Activated naive CD8-positive, alpha-beta T cell treated with anti-CD3 and anti-CD28 coated beads, Interleukin-2, amount 10 ng/mL, durations not matched to agents 7 days and 5 days (primary cell): Measurements from ENCODE around the gene NDUFB6. TPM values are rescaled to one million over a fixed set of nuclear protein-coding genes. Genes with fewer than 3 reads are reported as not detected.
"Not testable (repeated sequence)": the region's sequence is repeated elsewhere in the genome, so short reads cannot be mapped to it uniquely, and the experiment has no call there.

Experiments used
- ATAC-seq: fragments of 150-1000 bp; cut with Tn5 transposase; one replicate; pipeline ENCODE4 v1.10.0; 2021; ENCODE audit warnings: low read depth, moderate library complexity
- POLR2A ChIA-PET: fragments of 350-600 bp; sonication (Branson Sonifier 250); formaldehyde crosslinking; loops from one replicate; lab custom pipeline; 2021; ENCODE audit warnings: antibody characterized with exemption; lab: Charles Lee
- DNase-seq: peaks from one replicate; pipeline ENCODE4 v3.0.0; 2021
- H3K27ac Mint-ChIP-seq: one replicate; pipeline ENCODE4 v1.8.0; 2022; ENCODE audit warnings: mild to moderate bottlenecking, mixed read lengths
- H3K27me3 Mint-ChIP-seq: one replicate; pipeline ENCODE4 v1.8.0; 2022; ENCODE audit warnings: mild to moderate bottlenecking, moderate library complexity, mixed read lengths
- H3K36me3 Mint-ChIP-seq: one replicate; pipeline ENCODE4 v1.8.0; 2021; ENCODE audit warnings: mild to moderate bottlenecking, mixed read lengths
- H3K4me1 Mint-ChIP-seq: one replicate; pipeline ENCODE4 v1.8.0; 2021; ENCODE audit warnings: mixed read lengths
- H3K4me3 Mint-ChIP-seq: one replicate; pipeline ENCODE4 v1.8.0; 2022; ENCODE audit warnings: mild to moderate bottlenecking, moderate library complexity, mixed read lengths
- H3K9me3 Mint-ChIP-seq: one replicate; pipeline ENCODE4 v1.8.0; 2021; ENCODE audit warnings: mixed read lengths
- total RNA-seq, 2 experiments: library from RNA; stranded (reverse); gene quantifications; one replicate each; pipeline ENCODE4 v1.2.3, GENCODE V29; 2021

Gene NDUFB6
- total RNA-seq, 2 experiments from 2014 or later: 40.1 to 41.5 TPM

DNA sequence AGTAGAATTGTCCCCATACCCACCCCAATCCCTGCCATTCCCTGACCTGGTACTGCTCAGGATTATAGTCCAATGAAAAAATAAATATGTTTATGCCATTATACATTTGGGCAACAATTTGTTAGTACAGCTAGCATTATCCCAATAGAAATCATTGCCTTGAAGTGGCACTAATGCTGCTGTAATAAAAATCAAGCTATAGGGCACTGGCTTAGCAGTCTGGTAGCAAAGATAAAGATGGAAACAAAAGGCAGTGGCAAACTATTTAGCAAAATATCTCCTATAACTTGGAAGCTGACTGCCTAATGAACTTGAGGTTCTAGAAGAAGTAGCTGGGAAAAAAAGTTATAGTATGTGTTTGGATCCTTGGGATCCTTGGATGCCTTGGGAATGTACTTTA lies 18.4 kb downstream of the NDUFB6 start:
- H3K27ac Mint-ChIP-seq: no peak overlapping the region
- no peak for DNase-seq
- H3K4me1 Mint-ChIP-seq: peaks cover 21% of the 10 kb centered on the region
- H3K36me3 Mint-ChIP-seq: peaks cover 18% of the 10 kb centered on the region
- H3K4me3 Mint-ChIP-seq: no peak overlapping the region
- no peaks in the 10 kb centered on the region for H3K27me3 Mint-ChIP-seq
- POLR2A ChIA-PET: no interaction called here
- H3K9me3 Mint-ChIP-seq: no peaks in the 10 kb centered on the region
- no peak for ATAC-seq

DNA sequence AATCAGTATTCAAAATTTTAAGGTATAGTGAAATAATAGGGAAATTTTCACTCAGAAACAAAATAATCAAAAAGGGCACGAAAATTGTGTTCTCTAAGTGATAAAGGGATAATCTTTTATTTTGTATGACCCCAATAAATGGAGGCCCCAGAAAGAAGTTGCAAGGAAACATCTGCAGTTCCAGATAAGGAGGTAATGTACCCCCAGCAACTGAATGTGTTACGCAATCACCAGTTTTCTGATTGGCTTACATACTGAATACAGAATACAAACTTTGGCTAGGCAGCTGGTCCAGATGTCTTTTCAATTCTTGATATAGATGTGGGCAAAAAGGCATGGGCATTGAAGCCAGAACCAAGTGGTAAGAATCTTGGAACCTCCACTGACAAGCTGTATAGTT lies 18.9 kb downstream of the NDUFB6 start:
- no peak overlapping the region for H3K4me3 Mint-ChIP-seq
- H3K27me3 Mint-ChIP-seq: no peaks in the 10 kb centered on the region
- POLR2A ChIA-PET: no interaction called here
- no peak for DNase-seq
- no peak for ATAC-seq
- H3K27ac Mint-ChIP-seq: no peak overlapping the region
- peaks cover 15% of the 10 kb centered on the region for H3K36me3 Mint-ChIP-seq
- H3K4me1 Mint-ChIP-seq: peaks cover 21% of the 10 kb centered on the region
- no peaks in the 10 kb centered on the region for H3K9me3 Mint-ChIP-seq

DNA sequence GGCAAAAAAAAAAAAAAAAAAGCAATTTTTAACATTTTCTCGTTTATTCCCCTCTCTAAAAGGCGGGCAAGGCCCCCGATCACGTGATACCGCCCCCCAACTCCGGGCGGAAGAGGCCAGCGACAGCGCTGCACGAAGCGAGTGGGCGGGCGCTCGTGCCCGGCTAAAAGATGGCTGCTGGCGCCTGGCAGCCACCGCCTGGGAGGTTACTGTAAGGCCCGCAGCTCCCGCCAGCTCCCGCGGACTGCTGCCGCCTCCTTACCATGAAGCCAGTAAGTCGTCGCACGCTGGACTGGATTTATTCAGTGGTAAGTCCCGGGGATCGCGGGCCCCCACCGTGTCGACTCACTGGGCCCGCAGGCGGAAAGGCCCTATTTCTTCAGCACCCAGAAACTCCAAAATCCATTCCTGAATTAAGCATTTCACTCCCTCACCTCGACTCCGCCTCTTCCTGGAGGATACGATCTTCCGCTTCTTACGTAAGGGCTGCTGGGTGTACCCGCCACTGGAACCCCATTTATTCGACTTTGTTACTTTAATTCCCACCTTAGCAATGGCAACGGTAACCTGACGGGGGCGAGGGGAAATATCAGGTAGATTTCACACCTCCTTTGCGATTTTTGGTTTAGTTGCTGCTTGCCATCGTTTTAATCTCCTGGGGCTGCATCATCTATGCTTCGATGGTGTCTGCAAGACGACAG lies 20.6 kb downstream of the NDUFB6 start, which contains the start of the genes SMIM27 and TOPORS:
TSS of gene SMIM27 (plus strand) at position 156 of the 701 bp plus-strand sequence. CDS start at position 264, 108 bp downstream.
TSS of gene TOPORS (minus strand) at position 415 of the 701 bp plus-strand sequence. CDS start at position 265, 150 bp downstream.
- Mint-ChIP-seq H3K4me1 (peaks cover 23% of the 10 kb centered on the region), H3K4me3 (peak within 1 kb of the TSS; percentile 98), H3K9me3 (no peaks in the 10 kb centered on the region), H3K27me3 (no peaks in the 10 kb centered on the region), H3K36me3 (peaks cover 16% of the 10 kb centered on the region), H3K27ac (peak within 1 kb of the TSS; percentile 92)
- POLR2A ChIA-PET: interaction anchor here (0.5 to 4.5 kb wide), 9 partner anchors 13 to 955 kb away, joined by 3 to 47 read pairs (median 5); partner anchors contain the start of genes ACO1, NDUFB6 and RIGI
- DNase-seq: peak; percentile 90
- peak; percentile 77 for ATAC-seq

DNA sequence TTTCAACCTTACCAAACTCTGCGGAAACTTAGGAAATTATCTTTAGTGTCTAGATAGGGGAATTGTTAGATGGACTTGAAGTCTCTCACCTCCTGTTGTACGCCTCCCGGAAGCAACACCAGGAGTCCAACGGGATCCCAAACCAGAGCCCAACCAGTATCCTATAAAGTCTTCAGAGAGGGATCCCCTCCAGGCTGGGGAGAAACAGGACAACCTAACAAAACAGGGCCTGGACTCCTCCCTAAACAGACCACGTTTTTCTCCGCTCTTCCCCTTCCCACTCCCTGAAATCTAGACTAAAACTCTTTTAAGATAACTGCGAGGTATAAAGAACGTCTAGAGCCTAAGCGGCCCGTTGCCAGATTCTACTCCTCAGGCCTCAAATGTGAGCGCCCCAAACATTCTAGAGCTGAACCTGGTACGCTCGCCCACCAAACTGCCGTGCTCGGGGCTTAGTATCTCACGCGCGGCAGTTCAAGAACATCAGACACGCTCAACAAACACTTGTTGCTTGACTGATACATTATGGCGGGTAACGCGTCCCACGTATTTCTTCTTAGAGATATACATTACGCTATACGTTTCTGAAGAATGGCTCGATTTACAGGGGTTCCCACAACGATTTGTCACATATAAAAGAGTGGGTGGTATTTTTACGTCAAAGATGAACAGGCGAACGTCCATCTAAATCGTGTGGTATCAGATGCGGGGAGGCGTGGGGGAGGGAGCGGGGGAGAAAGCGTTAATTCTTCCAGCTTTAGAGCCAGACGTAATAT lies 21.5 kb downstream of the NDUFB6 start:
- ATAC-seq (peak; percentile 8), DNase-seq (peak; percentile 62)
- POLR2A ChIA-PET: interaction anchor here (0.5 to 4.5 kb wide), 13 partner anchors 14 to 954 kb away, joined by 3 to 47 read pairs (median 5); partner anchors contain the start of genes ACO1, NDUFB6 and RIGI
- Mint-ChIP-seq H3K4me1 (peaks cover 28% of the 10 kb centered on the region), H3K27ac (peak overlapping the region; percentile 92), H3K9me3 (no peaks in the 10 kb centered on the region), H3K36me3 (peaks cover 16% of the 10 kb centered on the region), H3K27me3 (no peaks in the 10 kb centered on the region), H3K4me3 (peak overlapping the region; percentile 98)

DNA sequence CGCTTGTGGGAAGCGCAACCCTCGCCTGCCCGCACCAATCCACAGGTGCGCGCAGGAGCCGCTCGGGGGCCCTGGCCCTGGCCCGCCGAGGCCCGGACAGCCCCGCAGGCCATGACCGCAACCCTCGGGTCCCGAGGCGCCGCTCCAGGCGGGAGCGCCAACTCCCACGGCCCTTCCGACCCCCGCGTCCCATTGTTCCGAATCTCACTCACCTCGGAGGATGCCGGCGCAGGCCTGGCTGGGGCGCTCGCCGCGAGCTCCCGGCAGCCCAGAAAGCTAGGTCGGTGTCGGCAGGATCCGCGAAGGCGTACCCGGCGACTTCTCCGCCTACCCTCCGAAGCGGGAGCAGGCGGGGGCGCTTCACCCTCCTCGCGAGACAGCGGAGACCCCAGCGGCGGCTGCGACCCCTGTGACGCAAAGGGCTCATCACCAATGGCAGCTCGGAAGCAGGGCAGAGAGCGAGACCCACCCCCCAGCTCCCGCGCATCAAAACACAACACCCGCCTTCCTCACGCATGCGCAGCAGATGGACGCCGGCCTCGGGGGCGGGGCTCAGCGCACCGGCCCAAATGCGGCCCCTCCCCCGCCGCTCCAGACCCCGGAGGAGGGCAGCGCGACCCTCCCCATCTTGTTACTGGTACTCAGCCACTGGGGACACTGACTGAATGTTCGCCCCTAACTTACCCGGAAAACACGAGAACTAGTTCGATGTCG lies 22.2 kb downstream of the NDUFB6 start:
- peaks cover 28% of the 10 kb centered on the region for H3K4me1 Mint-ChIP-seq
- no peaks in the 10 kb centered on the region for H3K27me3 Mint-ChIP-seq

DNA sequence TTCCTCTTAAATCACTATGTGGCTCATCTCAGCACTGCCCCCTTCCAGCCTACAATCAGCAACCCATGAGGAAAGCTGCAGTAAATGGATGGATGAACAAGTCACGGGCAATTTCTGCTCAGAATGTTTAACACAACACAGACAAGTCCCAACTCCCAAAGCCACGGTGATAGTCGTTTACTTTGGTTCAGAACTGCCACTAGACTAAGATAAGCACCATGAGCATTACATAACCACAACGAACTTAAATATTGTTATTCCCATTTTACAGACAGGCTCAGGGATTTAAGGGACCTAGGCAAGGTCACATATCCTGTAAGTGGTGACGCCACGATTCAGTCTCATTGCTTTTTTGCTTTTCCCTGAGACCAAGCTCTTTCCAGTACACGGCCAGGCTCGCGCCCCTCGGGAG lies 22.8 kb downstream of the NDUFB6 start:
- POLR2A ChIA-PET: interaction anchor here (0.6 to 4.5 kb wide), 12 partner anchors 9 to 171 kb away, joined by 3 to 47 read pairs (median 5); partner anchors contain the start of genes ACO1, NDUFB6 and RIGI
- DNase-seq (no peak), ATAC-seq (no peak)
- no peaks in the 10 kb centered on the region for H3K9me3 Mint-ChIP-seq
- peaks cover 14% of the 10 kb centered on the region for H3K36me3 Mint-ChIP-seq
- H3K27ac Mint-ChIP-seq: peak overlapping the region; percentile 81
- peaks cover 28% of the 10 kb centered on the region for H3K4me1 Mint-ChIP-seq
- no peaks in the 10 kb centered on the region for H3K27me3 Mint-ChIP-seq
- H3K4me3 Mint-ChIP-seq: peak overlapping the region; percentile 98

More for the DNA sequence above, 22.2 kb downstream of the NDUFB6 start:
- POLR2A ChIA-PET: interaction anchor here (0.6 to 4.5 kb wide), 14 partner anchors 9 to 448 kb away, joined by 3 to 47 read pairs (median 5); partner anchors contain the start of genes ACO1, NDUFB6 and RIGI
- peak overlapping the region; percentile 98 for H3K4me3 Mint-ChIP-seq
- H3K9me3 Mint-ChIP-seq: no peaks in the 10 kb centered on the region
- H3K36me3 Mint-ChIP-seq: peaks cover 14% of the 10 kb centered on the region
- DNase-seq: peak; percentile 94
- ATAC-seq: peak; percentile 77
- peak overlapping the region; percentile 92 for H3K27ac Mint-ChIP-seq

DNA sequence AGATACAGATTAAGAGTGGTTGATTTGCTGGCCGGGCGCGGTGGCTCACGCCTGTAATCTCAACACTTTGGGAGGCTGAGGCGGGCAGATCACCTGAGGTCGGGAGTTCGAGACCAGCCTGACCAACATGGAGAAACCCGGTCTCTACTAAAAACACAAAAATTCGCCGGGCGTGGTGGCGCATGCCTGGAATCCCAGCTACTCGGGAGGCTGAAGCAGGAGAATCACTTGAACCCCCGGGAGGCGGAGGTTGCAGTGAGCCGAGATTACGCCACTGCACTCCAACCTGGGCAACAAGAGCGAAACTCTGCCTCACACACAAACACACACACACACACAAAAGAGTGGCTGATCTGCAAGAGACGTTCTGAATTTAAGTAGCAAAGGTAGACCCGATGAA lies 24.7 kb downstream of the NDUFB6 start:
- H3K9me3 Mint-ChIP-seq, ATAC-seq, H3K27me3 Mint-ChIP-seq, H3K4me3 Mint-ChIP-seq, H3K27ac Mint-ChIP-seq, DNase-seq, POLR2A ChIA-PET: not testable (repeated sequence)
- peaks cover 17% of the 10 kb centered on the region for H3K36me3 Mint-ChIP-seq
- H3K4me1 Mint-ChIP-seq: peaks cover 22% of the 10 kb centered on the region

DNA sequence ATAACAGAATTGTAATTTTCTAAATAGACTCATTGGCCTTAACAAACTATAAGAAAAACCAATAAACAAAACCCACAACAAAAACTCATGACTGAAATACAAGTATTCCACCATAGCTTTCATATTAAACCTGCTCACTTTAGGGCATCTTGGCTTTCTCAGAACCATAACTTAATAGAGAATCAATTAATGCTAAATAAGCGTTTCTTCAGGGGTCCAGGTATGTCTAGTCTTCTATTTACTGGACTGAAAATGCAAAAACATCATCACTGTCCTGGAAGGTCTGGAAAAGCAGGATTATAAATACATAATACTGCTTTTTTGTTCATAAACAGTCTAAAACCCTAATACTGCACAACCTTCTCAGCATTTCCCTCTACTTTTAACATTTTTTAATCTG lies 27.1 kb downstream of the NDUFB6 start:
- Mint-ChIP-seq H3K36me3 (peaks cover 23% of the 10 kb centered on the region), H3K4me1 (peaks cover 21% of the 10 kb centered on the region), H3K27me3 (no peaks in the 10 kb centered on the region), H3K27ac (no peak overlapping the region), H3K4me3 (no peak overlapping the region), H3K9me3 (no peaks in the 10 kb centered on the region)
- DNase-seq (no peak), ATAC-seq (no peak)
- POLR2A ChIA-PET: no interaction called here

DNA sequence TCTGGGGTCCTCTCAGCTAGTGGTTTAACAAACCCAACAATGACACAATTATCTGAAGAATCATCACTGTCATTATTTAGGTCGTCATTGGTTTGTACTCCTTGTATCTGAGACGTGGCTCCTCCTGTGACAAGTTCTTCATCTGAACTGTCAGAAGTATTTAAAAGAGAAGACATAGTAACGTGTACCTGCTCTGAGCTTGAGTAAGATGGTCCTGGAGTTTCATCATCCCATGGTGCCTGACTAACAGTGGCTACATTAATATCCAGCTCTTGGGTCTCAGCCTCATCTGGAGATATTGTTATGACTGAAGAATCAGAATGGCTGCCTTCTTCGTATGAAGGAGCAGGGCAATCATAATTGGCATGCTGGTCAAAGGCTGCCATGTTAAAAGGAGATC lies 29.9 kb downstream of the NDUFB6 start:
- Mint-ChIP-seq H3K27ac (no peak overlapping the region), H3K4me1 (peaks cover 10% of the 10 kb centered on the region), H3K9me3 (no peaks in the 10 kb centered on the region), H3K36me3 (peaks cover 20% of the 10 kb centered on the region), H3K27me3 (no peaks in the 10 kb centered on the region), H3K4me3 (no peak overlapping the region)
- POLR2A ChIA-PET: no interaction called here
- DNase-seq (no peak), ATAC-seq (no peak)

DNA sequence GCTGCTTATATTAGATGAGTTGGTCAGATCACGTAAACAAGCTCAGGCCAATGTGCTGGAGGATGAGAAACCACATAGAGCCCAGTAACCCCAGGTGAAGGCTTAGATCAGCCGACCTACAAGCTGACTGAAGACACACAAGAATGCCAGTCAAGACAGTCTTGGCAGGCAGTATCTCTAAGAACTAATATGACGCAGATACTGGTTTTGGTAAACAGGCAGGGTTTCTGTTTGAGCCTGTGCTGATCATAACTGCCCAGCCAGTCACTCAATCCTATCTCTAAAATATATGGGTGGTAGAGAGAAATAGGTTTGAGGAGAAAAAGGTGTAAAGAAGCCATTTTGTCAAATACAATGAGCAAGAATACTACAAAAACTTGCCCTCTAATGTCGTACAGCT lies 39.1 kb downstream of the NDUFB6 start:
- Mint-ChIP-seq H3K4me1 (no peaks in the 10 kb centered on the region), H3K36me3 (peaks cover 22% of the 10 kb centered on the region), H3K27ac (no peak overlapping the region), H3K9me3 (no peaks in the 10 kb centered on the region), H3K4me3 (no peak overlapping the region), H3K27me3 (no peaks in the 10 kb centered on the region)
- no peak for ATAC-seq
- POLR2A ChIA-PET: interaction anchor here (0.8 kb wide), 1 partner anchor 17 kb away, joined by 3 read pairs; no protein-coding TSS in a partner anchor
- DNase-seq: no peak

DNA sequence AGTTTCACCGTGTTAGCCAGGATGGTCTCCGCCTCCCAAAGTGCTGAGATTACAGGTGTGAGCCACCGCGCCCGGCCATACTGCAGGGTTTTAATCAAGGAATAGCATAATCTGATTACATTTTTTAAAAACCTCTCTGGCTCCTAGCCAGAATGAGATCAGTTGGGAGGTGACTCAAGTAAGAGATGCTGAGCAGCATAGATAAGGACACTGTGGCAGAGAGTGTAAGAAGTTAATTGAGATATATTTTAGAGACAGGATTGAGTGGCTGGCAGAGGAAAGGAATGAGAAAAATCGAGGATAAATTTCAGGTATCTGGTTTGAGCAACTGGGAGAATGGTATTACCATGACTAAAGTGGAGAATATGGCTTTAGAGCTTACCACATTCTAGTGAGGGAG lies 39.6 kb downstream of the NDUFB6 start:
- no peak for ATAC-seq
- no peak for DNase-seq
- Mint-ChIP-seq H3K9me3 (no peaks in the 10 kb centered on the region), H3K36me3 (peaks cover 24% of the 10 kb centered on the region), H3K27me3 (no peaks in the 10 kb centered on the region), H3K27ac (no peak overlapping the region), H3K4me1 (peaks cover 1% of the 10 kb centered on the region), H3K4me3 (no peak overlapping the region)
- POLR2A ChIA-PET: interaction anchor here (0.8 kb wide), 1 partner anchor 18 kb away, joined by 3 read pairs; no protein-coding TSS in a partner anchor

DNA sequence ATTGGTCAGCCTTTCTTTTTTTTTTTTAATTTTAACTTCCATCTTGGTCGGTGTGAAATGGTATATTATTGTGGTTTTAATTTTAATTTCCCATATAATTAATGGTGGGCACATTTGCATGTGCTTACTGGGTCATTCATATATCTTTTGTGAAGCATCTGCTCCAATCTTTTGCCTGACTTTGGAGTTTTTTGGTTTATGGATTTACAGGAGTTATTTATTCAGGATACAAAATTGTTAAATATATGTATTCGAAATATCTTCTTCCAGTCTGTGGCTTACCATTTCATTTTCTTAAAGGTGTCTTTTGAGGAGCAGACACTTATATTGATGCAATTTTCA lies 46.3 kb downstream of the NDUFB6 start:
- no peaks in the 10 kb centered on the region for H3K9me3 Mint-ChIP-seq
- peaks cover 39% of the 10 kb centered on the region for H3K36me3 Mint-ChIP-seq
- H3K4me3 Mint-ChIP-seq: peak overlapping the region; percentile 96
- no peaks in the 10 kb centered on the region for H3K27me3 Mint-ChIP-seq
- peak overlapping the region; percentile 90 for H3K27ac Mint-ChIP-seq
- ATAC-seq (no peak), DNase-seq (no peak)
- POLR2A ChIA-PET: interaction anchor here (0.9 to 3.2 kb wide), 5 partner anchors 25 to 763 kb away, joined by 3 to 47 read pairs (median 10); partner anchors contain the start of genes ACO1, NFX1, SMIM27 and TOPORS
- H3K4me1 Mint-ChIP-seq: peaks cover 38% of the 10 kb centered on the region
